Erythroblast (primary cell): ENCODE results near the gene PSIP1.
"Not testable (repeated sequence)": the region's sequence is repeated elsewhere in the genome, so short reads cannot be mapped to it uniquely, and the experiment has no call there.

Source experiments
- DNase-seq, 2 experiments: peaks; one replicate each; lab custom pipeline; 2025; lab: John Stamatoyannopoulos, UW
- GATA1 ChIP-seq: IDR thresholded peaks from 2 replicates; pipeline ENCODE4 v1.6.1; 2011; ENCODE audit warnings: low read depth, mild to moderate bottlenecking, control low read depth, low read length, moderate library complexity
- POLR2A ChIP-seq: IDR thresholded peaks from 2 replicates; pipeline ENCODE4 v1.6.1; 2011; ENCODE audit warnings: mild to moderate bottlenecking, low read length

The PSIP1 gene

DNA sequence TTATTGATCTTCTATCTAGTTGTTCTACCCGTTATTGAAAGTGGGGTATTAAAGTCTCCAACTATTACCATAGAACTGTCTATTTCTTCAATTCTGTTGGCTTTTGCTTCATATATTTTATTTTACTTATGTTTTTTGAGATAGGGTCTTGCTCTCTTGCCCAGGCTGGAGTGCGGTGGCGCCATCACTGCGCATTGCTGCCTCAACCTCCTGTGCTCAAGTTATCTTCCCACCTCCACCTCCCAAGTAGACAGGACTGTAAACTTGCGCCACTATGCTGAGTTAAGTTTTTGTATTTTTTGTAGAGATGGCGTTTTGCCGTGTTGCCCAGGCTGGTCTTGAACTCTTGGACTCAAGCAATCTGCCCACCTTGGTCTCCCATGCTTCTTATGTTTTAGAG is 71.9 kb downstream of the PSIP1 start:
- TF ChIP-seq POLR2A (no peak), GATA1 (no peak)
- DNase-seq = no peak

- TF ChIP-seq POLR2A (no peak), GATA1 (no peak)
- no peak for DNase-seq
Measured at GRCh38 chr9:15433661-15434060, 77.1 kb downstream of the PSIP1 start.

GRCh38 chr9:15433191-15433590 is 77.6 kb downstream of the PSIP1 start:
- TF ChIP-seq GATA1 (no peak), POLR2A (no peak)
- no peak for DNase-seq

- no peak for TF ChIP-seq GATA1
- TF ChIP-seq POLR2A = no peak
- no peak for DNase-seq
Measured at GRCh38 chr9:15430920-15431844, 79.6 kb downstream of the PSIP1 start.

- not testable (repeated sequence) for DNase-seq
Measured at GRCh38 chr9:15427702-15428101, 83.1 kb downstream of the PSIP1 start.

DNA sequence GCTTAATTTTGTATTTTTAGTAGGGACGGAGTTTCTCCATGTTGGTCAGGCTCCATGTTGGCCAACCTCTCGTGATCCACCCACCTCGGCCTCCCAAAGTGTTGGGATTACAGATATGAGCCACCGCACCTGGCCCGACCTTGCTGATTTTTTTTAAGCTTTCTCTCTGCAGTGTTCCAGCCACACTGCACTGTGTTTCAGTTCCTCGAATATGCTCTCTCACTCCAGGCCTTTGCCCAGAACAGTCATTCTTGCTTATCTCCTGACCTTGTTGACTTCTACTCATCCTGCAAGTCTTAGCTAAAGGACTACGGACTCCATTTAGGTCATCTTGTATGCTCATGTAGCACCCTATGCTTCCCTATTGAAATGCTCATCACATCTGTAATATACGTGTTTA is 84.8 kb downstream of the PSIP1 start:
- peak in 1 of 2 experiments; percentile 28 for DNase-seq

GRCh38 chr9:15423231-15423985 is 87.4 kb downstream of the PSIP1 start:
- peak; percentile 51 to 60 for DNase-seq
- TF ChIP-seq GATA1 (no peak), POLR2A (no peak)

More for the DNA sequence above, 84.8 kb downstream of the PSIP1 start:
- no peak for TF ChIP-seq GATA1
- TF ChIP-seq POLR2A = no peak

- no peak for TF ChIP-seq GATA1
- TF ChIP-seq POLR2A = peak; percentile 75
- DNase-seq = peak; percentile 96
Measured at GRCh38 chr9:15422372-15423230, 88.2 kb downstream of the PSIP1 start, which contains the start of gene SNAPC3. Gene SNAPC3 (plus strand): TSS chr9:15422876. CDS start chr9:15422880, 4 bp downstream.

GRCh38 chr9:15421990-15422371 is 88.8 kb downstream of the PSIP1 start:
- no peak for DNase-seq
- TF ChIP-seq GATA1 (no peak), POLR2A (no peak)

- TF ChIP-seq POLR2A (no peak), GATA1 (no peak)
- DNase-seq = no peak
Measured at GRCh38 chr9:15421532-15421931, 89.2 kb downstream of the PSIP1 start.

- DNase-seq = no peak
- no peak for TF ChIP-seq GATA1
- TF ChIP-seq POLR2A = no peak
Measured at GRCh38 chr9:15420796-15421195, 90.0 kb downstream of the PSIP1 start.

DNA sequence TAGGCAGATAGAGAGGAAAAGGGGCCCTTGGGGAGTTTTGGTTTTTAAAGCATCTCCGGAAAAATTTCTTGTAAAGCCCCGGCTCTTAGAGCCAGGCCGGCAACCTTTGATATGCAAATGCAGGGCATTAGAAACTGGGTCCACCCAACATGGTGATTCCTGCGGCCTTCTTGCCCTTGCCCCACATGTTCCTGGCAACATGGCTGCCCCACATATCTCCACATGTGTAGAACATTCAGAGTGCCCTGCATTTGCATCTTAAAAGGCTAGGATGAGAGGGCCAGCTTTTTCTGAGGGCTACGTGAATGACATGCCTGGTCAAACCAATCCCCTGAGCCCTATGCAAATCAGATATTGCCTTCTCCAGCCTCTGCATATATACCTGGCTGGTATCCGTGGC is 93.1 kb downstream of the PSIP1 start:
- no peak for TF ChIP-seq GATA1
- TF ChIP-seq POLR2A = no peak

DNA sequence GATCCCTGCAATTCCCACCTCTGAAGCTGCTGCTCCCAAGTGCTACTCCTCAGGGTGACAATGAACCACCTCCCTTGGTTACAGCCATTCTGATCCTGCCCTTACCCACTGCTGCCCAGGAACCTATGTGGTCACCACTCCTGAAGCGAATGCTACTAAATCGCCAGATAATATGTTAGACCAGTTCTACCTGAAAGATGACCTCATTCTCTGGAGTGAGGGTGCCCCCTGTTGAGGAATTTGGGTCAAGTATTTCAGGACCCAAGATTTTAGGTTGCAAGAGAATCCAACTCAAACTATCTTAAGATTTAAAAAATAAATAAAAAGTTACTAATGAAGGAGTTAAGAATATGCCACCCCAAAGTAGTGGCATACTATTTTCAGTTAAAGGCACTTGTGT is 93.9 kb downstream of the PSIP1 start:
- DNase-seq = peak; percentile 50
- TF ChIP-seq POLR2A = no peak
- no peak for TF ChIP-seq GATA1

More for the DNA sequence above, 93.1 kb downstream of the PSIP1 start:
- no peak for DNase-seq
